ENCODE measurements around the gene DCBLD1. TPM values are rescaled to one million over a fixed set of nuclear protein-coding genes. Genes with fewer than 3 reads are reported as not detected.
A peak's percentile ranks its signal among the peaks of the same experiment; 100 is the strongest.

DCBLD1 gene
- total RNA-seq, 1 experiment from 2014 or later: 28.2 TPM

DNA sequence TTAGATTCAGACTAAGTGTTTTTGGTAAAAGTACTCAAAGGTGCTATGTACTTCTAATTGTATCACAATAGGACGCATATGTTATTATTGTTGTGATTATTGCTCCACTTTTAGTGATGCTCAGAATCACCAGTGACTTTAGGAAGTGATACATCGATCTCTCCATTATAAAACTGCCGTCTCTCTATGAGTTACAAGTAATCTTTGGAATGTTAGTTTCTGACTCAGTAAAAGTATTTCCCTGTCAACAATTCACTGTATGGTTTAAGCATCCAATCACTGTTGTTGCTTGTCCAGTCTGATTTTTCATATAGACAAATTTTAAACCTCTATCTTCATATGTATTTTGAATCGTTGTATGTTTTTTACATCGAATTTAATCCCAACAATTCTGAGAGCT is 9.4 kb downstream of the DCBLD1 start:
- TF ChIP-seq CTCF (IDR thresholded peaks at IDR 0.05; ENCODE audit: unreplicated experiment): no peak
- BruUV-seq (replicated peaks): no TSS peak
- peak overlapping the region; percentile 42 for H3K27ac Mint-ChIP-seq (ENCODE audit: unreplicated experiment)
- no peak for DNase-seq
- H3K4me1 Mint-ChIP-seq (ENCODE audit: low read depth, unreplicated experiment): peaks cover 48% of the 10 kb centered on the region
- H3K36me3 Mint-ChIP-seq (ENCODE audit: insufficient read depth, unreplicated experiment): peaks cover 7% of the 10 kb centered on the region
- no peaks in the 10 kb centered on the region for H3K9me3 Mint-ChIP-seq (ENCODE audit: low read depth, unreplicated experiment)
- H3K4me3 Mint-ChIP-seq (ENCODE audit: low read depth, unreplicated experiment): no peak overlapping the region
- CTCF ChIA-PET: no interaction called here
- no peaks in the 10 kb centered on the region for H3K27me3 Mint-ChIP-seq (ENCODE audit: unreplicated experiment)
- intact Hi-C loops (cut with micrococcal nuclease; ENCODE audit: unreplicated experiment): loop anchor here (5.0 kb wide), 1 partner anchor 35 kb away; no protein-coding TSS in a partner anchor

GRCh38 chr6:117493470-117493869 is 11.0 kb downstream of the DCBLD1 start:
- H3K27me3 Mint-ChIP-seq (ENCODE audit: unreplicated experiment): no peaks in the 10 kb centered on the region
- CTCF ChIA-PET: interaction anchor here (1.0 to 1.4 kb wide), 2 partner anchors 12 to 72 kb away, joined by 3 read pairs; no protein-coding TSS in a partner anchor
- no TSS peak for BruUV-seq (replicated peaks)

GRCh38 chr6:117494283-117494682 is 11.8 kb downstream of the DCBLD1 start:
- no peak for TF ChIP-seq CTCF (IDR thresholded peaks at IDR 0.05; ENCODE audit: unreplicated experiment)
- BruUV-seq (replicated peaks): no TSS peak
- Mint-ChIP-seq H3K27ac (ENCODE audit: unreplicated experiment) (peak overlapping the region; percentile 36), H3K9me3 (ENCODE audit: low read depth, unreplicated experiment) (no peaks in the 10 kb centered on the region), H3K4me3 (ENCODE audit: low read depth, unreplicated experiment) (no peak overlapping the region), H3K36me3 (ENCODE audit: insufficient read depth, unreplicated experiment) (peaks cover 7% of the 10 kb centered on the region), H3K27me3 (ENCODE audit: unreplicated experiment) (no peaks in the 10 kb centered on the region), H3K4me1 (ENCODE audit: low read depth, unreplicated experiment) (peaks cover 71% of the 10 kb centered on the region)
- CTCF ChIA-PET: interaction anchor here (0.6 to 1.5 kb wide), 5 partner anchors 13 to 604 kb away, joined by 3 to 5 read pairs (median 3); no protein-coding TSS in a partner anchor
- no peak for DNase-seq
- intact Hi-C loops (cut with micrococcal nuclease; ENCODE audit: unreplicated experiment): loop anchor here (5.0 kb wide), 1 partner anchor 37 kb away; no protein-coding TSS in a partner anchor

More at GRCh38 chr6:117493470-117493869, 11.0 kb downstream of the DCBLD1 start:
- Mint-ChIP-seq H3K27ac (ENCODE audit: unreplicated experiment) (no peak overlapping the region), H3K9me3 (ENCODE audit: low read depth, unreplicated experiment) (no peaks in the 10 kb centered on the region), H3K36me3 (ENCODE audit: insufficient read depth, unreplicated experiment) (peaks cover 7% of the 10 kb centered on the region), H3K4me3 (ENCODE audit: low read depth, unreplicated experiment) (no peak overlapping the region), H3K4me1 (ENCODE audit: low read depth, unreplicated experiment) (peaks cover 63% of the 10 kb centered on the region)
- intact Hi-C loops (cut with micrococcal nuclease; ENCODE audit: unreplicated experiment): loop anchor here (5.0 kb wide), 1 partner anchor 36 kb away; no protein-coding TSS in a partner anchor
- no peak for TF ChIP-seq CTCF (IDR thresholded peaks at IDR 0.05; ENCODE audit: unreplicated experiment)
- no peak for DNase-seq

- Mint-ChIP-seq H3K4me3 (ENCODE audit: low read depth, unreplicated experiment) (no peak overlapping the region), H3K36me3 (ENCODE audit: insufficient read depth, unreplicated experiment) (peaks cover 7% of the 10 kb centered on the region), H3K27ac (ENCODE audit: unreplicated experiment) (peak overlapping the region; percentile 36), H3K9me3 (ENCODE audit: low read depth, unreplicated experiment) (no peaks in the 10 kb centered on the region), H3K4me1 (ENCODE audit: low read depth, unreplicated experiment) (peaks cover 71% of the 10 kb centered on the region), H3K27me3 (ENCODE audit: unreplicated experiment) (no peaks in the 10 kb centered on the region)
- CTCF ChIA-PET: interaction anchor here (0.6 to 1.5 kb wide), 5 partner anchors 13 to 605 kb away, joined by 3 to 5 read pairs (median 3); no protein-coding TSS in a partner anchor
- no TSS peak for BruUV-seq (replicated peaks)
- no peak for DNase-seq
- intact Hi-C loops (cut with micrococcal nuclease; ENCODE audit: unreplicated experiment): loop anchor here (5.0 kb wide), 1 partner anchor 38 kb away; no protein-coding TSS in a partner anchor
- TF ChIP-seq CTCF (IDR thresholded peaks at IDR 0.05; ENCODE audit: unreplicated experiment): no peak
Measured at GRCh38 chr6:117494694-117495318, 12.3 kb downstream of the DCBLD1 start.

Measured in Calu3 (cell line).